T-helper 1 cell treated with Interleukin-12 subunit alpha and Interleukin-12 subunit beta and Interleukin-4 antibody, amounts not matched to agents 30 μg/mL and 1 μg/mL, for 36 hours (primary cell): ENCODE measurements around the gene PPP4R2.

Experiments
- H3K27ac Mint-ChIP-seq: one replicate; pipeline ENCODE4 v1.8.0; 2021; ENCODE audit warnings: mild to moderate bottlenecking, mixed read lengths
- H3K27me3 Mint-ChIP-seq: one replicate; pipeline ENCODE4 v1.8.0; 2021; ENCODE audit warnings: low read depth, mixed read lengths
- H3K36me3 Mint-ChIP-seq: one replicate; pipeline ENCODE4 v1.8.0; 2021; ENCODE audit warnings: low read depth, mixed read lengths
- H3K4me1 Mint-ChIP-seq: one replicate; pipeline ENCODE4 v1.8.0; 2021; ENCODE audit warnings: low read depth, mixed read lengths
- H3K4me3 Mint-ChIP-seq: one replicate; pipeline ENCODE4 v1.8.0; 2021; ENCODE audit warnings: mild to moderate bottlenecking, moderate library complexity, mixed read lengths
- H3K9me3 Mint-ChIP-seq: one replicate; pipeline ENCODE4 v1.8.0; 2021; ENCODE audit warnings: mixed read lengths

PPP4R2 gene

DNA sequence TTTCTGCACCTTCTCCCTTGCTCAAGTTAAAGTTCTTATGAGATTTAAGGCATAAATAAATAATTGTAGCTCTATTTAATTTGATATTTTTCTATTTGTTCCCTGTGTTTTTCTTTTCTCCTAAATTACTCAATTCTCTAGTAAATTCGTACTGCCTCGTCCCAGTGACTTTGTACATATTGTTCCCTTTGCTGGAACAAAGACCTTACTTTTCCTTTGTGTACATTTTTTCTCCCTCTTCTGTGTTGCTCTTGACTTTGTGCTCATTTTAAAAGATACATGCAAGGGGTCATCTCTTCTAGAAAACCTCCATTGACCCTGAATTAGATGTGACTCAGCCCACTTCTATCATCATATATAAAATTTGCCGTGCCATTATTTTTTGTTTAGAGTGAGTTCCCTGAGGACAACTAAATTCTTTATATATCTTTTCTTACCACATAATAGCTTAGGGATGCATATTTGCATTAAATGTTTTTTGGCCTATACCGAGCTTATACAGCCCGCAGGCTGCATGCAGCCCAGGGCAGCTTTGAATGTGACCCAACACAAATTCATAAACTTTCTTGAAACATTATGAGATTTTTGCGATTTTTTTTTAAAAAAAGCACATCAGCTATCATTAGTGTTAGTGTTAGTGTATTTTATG is 29.6 kb downstream of the PPP4R2 start:
- peaks cover 36% of the 10 kb centered on the region for H3K4me1 Mint-ChIP-seq
- H3K27ac Mint-ChIP-seq: no peak overlapping the region
- no peaks in the 10 kb centered on the region for H3K27me3 Mint-ChIP-seq
- H3K9me3 Mint-ChIP-seq: no peaks in the 10 kb centered on the region
- H3K4me3 Mint-ChIP-seq: no peak overlapping the region
- H3K36me3 Mint-ChIP-seq: peaks cover 11% of the 10 kb centered on the region

- Mint-ChIP-seq H3K4me3 (no peak overlapping the region), H3K9me3 (no peaks in the 10 kb centered on the region), H3K27me3 (no peaks in the 10 kb centered on the region), H3K27ac (no peak overlapping the region), H3K4me1 (peaks cover 35% of the 10 kb centered on the region), H3K36me3 (peaks cover 11% of the 10 kb centered on the region)
Measured at GRCh38 chr3:73026760-73027113, 30.1 kb downstream of the PPP4R2 start.

DNA sequence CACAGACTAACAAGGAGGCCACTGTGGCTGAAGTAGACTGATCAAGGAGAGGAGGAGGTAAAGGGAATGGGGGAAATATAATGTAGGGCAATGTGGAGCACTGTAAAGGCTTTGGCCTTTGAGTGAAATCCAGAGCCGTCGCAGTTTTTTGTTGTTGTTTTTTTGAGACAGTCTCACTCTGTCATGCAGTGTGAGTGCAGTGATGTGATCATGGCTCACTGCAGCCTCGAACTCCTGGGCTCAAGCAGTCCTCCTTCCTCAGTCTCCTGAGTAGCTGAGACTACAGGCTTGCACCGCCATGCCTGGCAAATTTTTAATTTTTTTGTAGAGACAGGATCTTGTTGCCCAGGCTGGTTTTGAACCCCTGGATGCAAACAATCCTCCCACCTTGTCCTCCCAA is 32.2 kb downstream of the PPP4R2 start:
- Mint-ChIP-seq H3K27me3 (no peaks in the 10 kb centered on the region), H3K4me1 (peaks cover 35% of the 10 kb centered on the region), H3K27ac (no peak overlapping the region), H3K9me3 (no peaks in the 10 kb centered on the region), H3K36me3 (peaks cover 13% of the 10 kb centered on the region), H3K4me3 (no peak overlapping the region)

DNA sequence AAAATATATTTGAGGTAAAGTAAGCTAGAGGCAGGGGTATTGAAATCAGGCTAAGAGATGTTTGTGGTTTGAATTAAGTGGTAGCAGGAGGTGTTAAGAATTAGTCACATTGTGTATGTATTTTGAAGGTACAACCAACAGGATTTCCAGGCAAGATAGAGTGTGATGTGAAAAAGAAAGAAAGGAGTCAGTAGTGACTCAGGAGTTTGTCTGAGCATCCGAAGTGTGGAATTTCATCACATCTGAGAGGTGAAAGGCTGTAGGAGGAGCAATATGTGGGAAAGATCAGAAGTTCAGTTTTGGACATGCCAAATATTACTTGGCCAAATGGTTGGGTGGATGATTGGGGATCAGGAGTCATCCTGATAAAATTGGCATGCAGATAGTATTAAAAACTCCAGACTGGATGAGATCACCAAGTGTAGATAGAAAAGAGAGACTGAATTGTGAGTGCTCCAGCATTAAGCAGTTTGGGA is 32.7 kb downstream of the PPP4R2 start:
- H3K27ac Mint-ChIP-seq: peak overlapping the region; percentile 1
- H3K27me3 Mint-ChIP-seq: no peaks in the 10 kb centered on the region
- H3K4me3 Mint-ChIP-seq: peak overlapping the region; percentile 1
- H3K4me1 Mint-ChIP-seq: peaks cover 40% of the 10 kb centered on the region
- H3K9me3 Mint-ChIP-seq: no peaks in the 10 kb centered on the region
- peaks cover 15% of the 10 kb centered on the region for H3K36me3 Mint-ChIP-seq

GRCh38 chr3:73030073-73030597 is 33.5 kb downstream of the PPP4R2 start:
- H3K4me1 Mint-ChIP-seq: peaks cover 40% of the 10 kb centered on the region
- H3K27me3 Mint-ChIP-seq: no peaks in the 10 kb centered on the region
- no peak overlapping the region for H3K4me3 Mint-ChIP-seq
- no peaks in the 10 kb centered on the region for H3K9me3 Mint-ChIP-seq
- H3K27ac Mint-ChIP-seq: no peak overlapping the region
- H3K36me3 Mint-ChIP-seq: peaks cover 17% of the 10 kb centered on the region

- Mint-ChIP-seq H3K27ac (no peak overlapping the region), H3K36me3 (peaks cover 17% of the 10 kb centered on the region), H3K4me1 (peaks cover 38% of the 10 kb centered on the region), H3K27me3 (no peaks in the 10 kb centered on the region), H3K4me3 (no peak overlapping the region), H3K9me3 (no peaks in the 10 kb centered on the region)
Measured at GRCh38 chr3:73031573-73032103, 35.0 kb downstream of the PPP4R2 start.

- Mint-ChIP-seq H3K4me3 (no peak overlapping the region), H3K4me1 (peaks cover 35% of the 10 kb centered on the region), H3K36me3 (peaks cover 14% of the 10 kb centered on the region)
Measured at GRCh38 chr3:73036694-73037591, 40.3 kb downstream of the PPP4R2 start.

GRCh38 chr3:73041537-73041936 is 44.9 kb downstream of the PPP4R2 start:
- Mint-ChIP-seq H3K27ac (no peak overlapping the region), H3K4me1 (peaks cover 30% of the 10 kb centered on the region), H3K4me3 (no peak overlapping the region), H3K9me3 (no peaks in the 10 kb centered on the region), H3K36me3 (peaks cover 8% of the 10 kb centered on the region), H3K27me3 (no peaks in the 10 kb centered on the region)

More at GRCh38 chr3:73036694-73037591, 40.3 kb downstream of the PPP4R2 start:
- no peaks in the 10 kb centered on the region for H3K9me3 Mint-ChIP-seq
- H3K27ac Mint-ChIP-seq: no peak overlapping the region
- H3K27me3 Mint-ChIP-seq: no peaks in the 10 kb centered on the region

DNA sequence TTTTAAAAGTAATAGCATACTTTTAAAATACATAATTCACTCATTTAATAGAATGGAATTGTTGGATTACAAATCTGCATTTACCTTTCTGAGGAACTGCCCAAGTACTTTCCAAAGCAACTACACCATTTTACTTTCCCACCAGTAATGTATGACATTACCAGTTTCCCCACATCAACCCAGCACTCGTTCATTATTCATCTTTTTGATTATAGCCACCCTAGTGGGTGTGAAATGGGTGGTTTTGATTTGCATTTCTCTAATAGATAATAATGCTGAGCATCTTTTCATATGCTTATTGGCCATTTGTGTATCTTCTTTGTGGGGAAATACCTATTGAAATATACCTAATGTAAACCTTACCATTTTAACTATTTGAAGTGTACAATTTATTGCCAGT is 46.8 kb downstream of the PPP4R2 start:
- Mint-ChIP-seq H3K27me3 (no peaks in the 10 kb centered on the region), H3K27ac (no peak overlapping the region), H3K36me3 (peaks cover 4% of the 10 kb centered on the region), H3K4me1 (peaks cover 17% of the 10 kb centered on the region), H3K4me3 (no peak overlapping the region), H3K9me3 (no peaks in the 10 kb centered on the region)

GRCh38 chr3:73045391-73045790 is 48.8 kb downstream of the PPP4R2 start:
- H3K27ac Mint-ChIP-seq: no peak overlapping the region
- H3K36me3 Mint-ChIP-seq: peaks cover 8% of the 10 kb centered on the region
- H3K9me3 Mint-ChIP-seq: no peaks in the 10 kb centered on the region
- H3K4me1 Mint-ChIP-seq: peaks cover 16% of the 10 kb centered on the region
- H3K27me3 Mint-ChIP-seq: no peaks in the 10 kb centered on the region
- no peak overlapping the region for H3K4me3 Mint-ChIP-seq

DNA sequence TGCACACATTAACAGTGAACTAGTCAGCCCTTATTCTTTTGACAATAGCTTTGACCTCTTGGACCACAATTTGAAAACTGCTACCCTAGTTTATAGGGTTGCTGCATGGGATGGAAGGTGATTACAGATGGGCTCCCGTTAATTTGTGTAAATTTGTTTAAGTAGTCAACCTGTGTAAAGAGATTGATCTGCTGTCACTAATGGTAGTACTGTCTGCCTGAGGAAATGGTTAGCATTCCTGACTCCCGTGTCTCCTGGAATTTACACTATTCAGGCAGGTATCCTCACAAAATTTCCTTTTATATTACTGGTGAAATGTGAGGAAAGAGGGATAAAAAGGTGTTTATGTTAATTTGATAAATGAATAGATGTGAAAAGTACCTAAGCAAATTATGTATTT is 49.6 kb downstream of the PPP4R2 start:
- Mint-ChIP-seq H3K4me1 (peaks cover 16% of the 10 kb centered on the region), H3K9me3 (no peaks in the 10 kb centered on the region), H3K36me3 (peaks cover 6% of the 10 kb centered on the region), H3K4me3 (no peak overlapping the region), H3K27ac (no peak overlapping the region), H3K27me3 (no peaks in the 10 kb centered on the region)

- Mint-ChIP-seq H3K9me3 (no peaks in the 10 kb centered on the region), H3K36me3 (peaks cover 5% of the 10 kb centered on the region), H3K27ac (no peak overlapping the region), H3K27me3 (no peaks in the 10 kb centered on the region), H3K4me1 (peaks cover 7% of the 10 kb centered on the region), H3K4me3 (no peak overlapping the region)
Measured at GRCh38 chr3:73049319-73049718, 52.7 kb downstream of the PPP4R2 start.

DNA sequence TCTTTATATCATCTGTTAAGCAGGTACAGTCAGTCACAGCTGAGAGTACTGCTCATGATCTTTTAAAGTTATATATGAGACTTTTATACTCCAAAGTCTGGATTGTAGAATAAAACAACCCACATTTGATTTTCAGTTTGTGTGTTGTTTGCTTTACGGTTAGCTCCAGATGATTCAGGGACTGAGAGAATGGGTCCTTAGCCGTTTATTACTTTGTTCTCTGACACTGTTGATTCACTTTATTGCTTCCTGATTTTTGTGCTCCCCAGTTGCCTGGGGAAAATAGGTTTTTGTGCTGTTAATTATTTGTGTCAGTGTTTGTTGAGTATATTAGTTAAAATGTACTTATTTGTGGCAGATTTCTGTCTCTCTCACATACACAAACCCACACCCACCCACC is 56.2 kb downstream of the PPP4R2 start:
- Mint-ChIP-seq H3K9me3 (no peaks in the 10 kb centered on the region), H3K27me3 (no peaks in the 10 kb centered on the region), H3K36me3 (peaks cover 4% of the 10 kb centered on the region), H3K4me1 (peaks cover 8% of the 10 kb centered on the region), H3K27ac (no peak overlapping the region), H3K4me3 (no peak overlapping the region)

GRCh38 chr3:73055583-73055982 is 59.0 kb downstream of the PPP4R2 start:
- Mint-ChIP-seq H3K4me1 (peaks cover 13% of the 10 kb centered on the region), H3K4me3 (no peak overlapping the region), H3K27me3 (no peaks in the 10 kb centered on the region), H3K36me3 (peaks cover 5% of the 10 kb centered on the region), H3K27ac (no peak overlapping the region), H3K9me3 (no peaks in the 10 kb centered on the region)
